ENCODE data around the gene IFIT1.
"Not testable (repeated sequence)": the region's sequence is repeated elsewhere in the genome, so short reads cannot be mapped to it uniquely, and the experiment has no call there.

DNA sequence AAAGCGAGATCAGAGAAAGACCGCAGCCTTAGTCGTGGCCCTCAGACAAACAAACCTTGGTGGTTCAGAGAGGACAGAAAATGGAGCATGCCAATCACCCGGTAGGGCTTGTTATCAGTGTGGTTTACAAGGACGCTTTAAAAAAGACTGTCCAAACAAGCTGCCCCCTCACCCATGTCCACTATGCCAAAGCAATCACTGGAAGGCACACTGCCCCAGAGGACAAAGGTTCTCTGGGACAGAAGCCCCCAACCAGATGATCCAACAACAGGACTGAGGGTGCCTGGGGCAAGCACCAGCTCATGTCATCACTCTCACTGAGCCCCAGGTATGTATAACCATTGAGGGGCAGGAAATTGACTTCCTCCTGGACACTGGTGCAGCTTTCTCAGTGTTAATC lies 16.9 kb downstream of the IFIT1 start:
- TF ChIP-seq CTCF (conservative IDR thresholded peaks at IDR 0.05; ENCODE audit: low read depth, low read length); EZH2 (IDR thresholded peaks at IDR 0.05; ENCODE audit: borderline replicate concordance, low read depth, low read length, poor library complexity, severe bottlenecking): not testable (repeated sequence)
